HCEC 1CT (cell line): ENCODE data around the gene FOXJ1.
"Not testable (repeated sequence)": the region's sequence is repeated elsewhere in the genome, so short reads cannot be mapped to it uniquely, and the experiment has no call there.

Experiments
- DNase-seq: peaks from one replicate; pipeline ENCODE4 v3.0.0-alpha.2; 2017

The FOXJ1 gene

GRCh38 chr17:76141212-76142038 lies at the start of gene FOXJ1:
FOXJ1 (minus strand) TSS chr17:76141245; CDS start chr17:76140395, 850 bp downstream.
- peak; percentile 56 for DNase-seq

GRCh38 chr17:76189741-76190140 lies 48.7 kb upstream of the FOXJ1 start:
- no peak for DNase-seq

GRCh38 chr17:76189247-76189646 lies 48.2 kb upstream of the FOXJ1 start:
- no peak for DNase-seq

GRCh38 chr17:76188213-76189016 lies 47.4 kb upstream of the FOXJ1 start:
- no peak for DNase-seq

GRCh38 chr17:76186774-76187173 lies 45.7 kb upstream of the FOXJ1 start:
- DNase-seq: not testable (repeated sequence)

GRCh38 chr17:76184290-76184689 lies 43.2 kb upstream of the FOXJ1 start:
- DNase-seq: no peak

- peak; percentile 79 for DNase-seq
Measured at GRCh38 chr17:76182016-76182764, 41.1 kb upstream of the FOXJ1 start.

- no peak for DNase-seq
Measured at GRCh38 chr17:76179496-76180467, 38.7 kb upstream of the FOXJ1 start.

- no peak for DNase-seq
Measured at GRCh38 chr17:76178124-76178523, 37.1 kb upstream of the FOXJ1 start.

GRCh38 chr17:76176701-76177574 lies 35.9 kb upstream of the FOXJ1 start:
- no peak for DNase-seq

GRCh38 chr17:76174037-76174436 lies 33.0 kb upstream of the FOXJ1 start:
- DNase-seq: no peak

GRCh38 chr17:76173474-76173873 lies 32.4 kb upstream of the FOXJ1 start:
- no peak for DNase-seq

- DNase-seq: no peak
Measured at GRCh38 chr17:76171706-76172105, 30.7 kb upstream of the FOXJ1 start.

GRCh38 chr17:76170114-76170513 lies 29.1 kb upstream of the FOXJ1 start:
- no peak for DNase-seq

- DNase-seq: no peak
Measured at GRCh38 chr17:76166906-76167305, 25.9 kb upstream of the FOXJ1 start.

- no peak for DNase-seq
Measured at GRCh38 chr17:76166168-76166567, 25.1 kb upstream of the FOXJ1 start.

- DNase-seq: no peak
Measured at GRCh38 chr17:76164331-76164730, 23.3 kb upstream of the FOXJ1 start.

- no peak for DNase-seq
Measured at GRCh38 chr17:76163919-76164318, 22.9 kb upstream of the FOXJ1 start.

GRCh38 chr17:76161619-76162266 lies 20.7 kb upstream of the FOXJ1 start:
- DNase-seq: no peak

- no peak for DNase-seq
Measured at GRCh38 chr17:76160896-76161528, 20.0 kb upstream of the FOXJ1 start.
